Gastrocnemius medialis (tissue), 4 donors: Measurements from ENCODE around the gene NETO1. TPM values are rescaled to one million over a fixed set of nuclear protein-coding genes. Genes with fewer than 3 reads are reported as not detected.
A peak's percentile ranks its signal among the peaks of the same experiment; 100 is the strongest.

Source experiments
- ATAC-seq, 2 donors: fragments of 150-250 bp; one replicate each; pipeline ENCODE4 v1.9.1; 2016
- DNase-seq, 2 donors: peaks; one replicate each; pipeline ENCODE4 v3.0.0-alpha.2; 2019
- H3K27ac ChIP-seq, 4 donors: fragments of 200-600 bp; sonication (generic); 1 replicate in 1 of 4; 2 replicates in 3 of 4; pipeline ENCODE4 v1.5.1; 2016 to 2018; ENCODE audit warnings: mild to moderate bottlenecking in 2 of 4, moderate library complexity in 1 of 4
- H3K27me3 ChIP-seq, 3 donors: fragments of 200-600 bp; sonication (generic) in 2 of 3; 1 replicate in 1 of 3; 2 replicates in 2 of 3; pipeline versions ENCODE4 v1.5.1 to v1.6.0; 2016 to 2019; ENCODE audit warnings: mild to moderate bottlenecking in 1 of 3, moderate library complexity in 1 of 3
- H3K36me3 ChIP-seq, 2 donors: fragments of 200-600 bp; sonication (generic) in 1 of 2; one replicate each; pipeline ENCODE4 v1.5.1; 2017 to 2018
- H3K4me1 ChIP-seq, 2 donors: fragments of 200-600 bp; sonication (generic) in 1 of 2; one replicate each; pipeline ENCODE4 v1.5.1; 2016 to 2017; ENCODE audit warnings: mild to moderate bottlenecking in 2 of 2
- H3K4me3 ChIP-seq, 4 donors: fragments of 200-600 bp; sonication (generic) in 3 of 4; 1 replicate in 1 of 4; 2 replicates in 3 of 4; pipeline ENCODE4 v1.5.1; 2016 to 2019; ENCODE audit warnings: mild to moderate bottlenecking in 2 of 4
- H3K9me3 ChIP-seq, 3 donors: fragments of 200-600 bp; sonication (generic) in 2 of 3; 1 replicate in 1 of 3; 2 replicates in 2 of 3; pipeline ENCODE4 v1.5.1; 2016 to 2019
- CTCF ChIP-seq, 5 experiments: fragments of 450-650 bp in 3 of 5; fragments of 200-600 bp in 2 of 5; sonication (generic) in 2 of 5; IDR thresholded peaks in 4 of 5; conservative IDR thresholded peaks in 1 of 5; 1 replicate in 4 of 5; 2 replicates in 1 of 5; pipeline ENCODE4 v1.5.1; 2016 to 2019; ENCODE audit warnings: antibody characterized with exemption in 5 of 5, mild to moderate bottlenecking in 3 of 5, moderate library complexity in 3 of 5
- POLR2A ChIP-seq, 2 donors: fragments of 450-650 bp; IDR thresholded peaks; one replicate each; pipeline ENCODE4 v1.6.1; 2017; ENCODE audit warnings: antibody characterized with exemption in 2 of 2, mild to moderate bottlenecking in 2 of 2, moderate library complexity in 2 of 2
- in situ Hi-C, 4 donors: fragments of 200-750 bp; cut with MboI; loops; one replicate each; pipeline versions ENCODE4 v1.15.0 to v1.8.0; 2017; ENCODE audit warnings: low sequenced_read_pairs in 4 of 4
- intact Hi-C: fragments of 100-400 bp; cut with DNase I; formaldehyde crosslinking; loops from one replicate; pipeline ENCODE4 v1.15.1; 2023; ENCODE audit warnings: low total_unique reads
- total RNA-seq, 4 donors: library from RNA; depleted of rRNA; stranded (reverse); fragments of >200 nt; gene quantifications; one replicate each; pipeline versions ENCODE4 v1.1.0 to v1.2.3, GENCODE V29; 2016

NETO1 gene
- total RNA-seq, 4 donors from 2014 or later = not detected

GRCh38 chr18:72871091-72871490, 3.3 kb upstream of the NETO1 start:
- H3K36me3 ChIP-seq = no peaks in the 10 kb centered on the region
- no peak overlapping the region for H3K4me3 ChIP-seq
- ATAC-seq = no peak
- no peak for TF ChIP-seq POLR2A (IDR thresholded peaks at IDR 0.05)
- TF ChIP-seq CTCF (IDR thresholded peaks at IDR 0.05 in 4 of 5, conservative IDR thresholded peaks at IDR 0.05 in 1 of 5) = no peak
- in situ Hi-C loops (no loop called here), intact Hi-C loops (no loop called here)
- no peaks in the 10 kb centered on the region for H3K4me1 ChIP-seq
- DNase-seq = no peak
- no peaks in the 10 kb centered on the region for H3K9me3 ChIP-seq
- no peak overlapping the region for H3K27ac ChIP-seq
- peaks cover 3 to 27% (median 19%) of the 10 kb centered on the region in 3 donors for H3K27me3 ChIP-seq

GRCh38 chr18:72869226-72870185, 1.7 kb upstream of the NETO1 start:
- intact Hi-C loops = no loop called here
- H3K4me1 ChIP-seq = no peaks in the 10 kb centered on the region
- in situ Hi-C loops = no loop called here
- TF ChIP-seq POLR2A (IDR thresholded peaks at IDR 0.05) (no peak), CTCF (IDR thresholded peaks at IDR 0.05 in 4 of 5, conservative IDR thresholded peaks at IDR 0.05 in 1 of 5) (no peak)
- no peak for ATAC-seq
- peaks cover 7 to 34% (median 21%) of the 10 kb centered on the region in 3 donors for H3K27me3 ChIP-seq
- H3K27ac ChIP-seq = no peak overlapping the region
- no peak for DNase-seq
- no peaks in the 10 kb centered on the region for H3K36me3 ChIP-seq
- no peak overlapping the region for H3K4me3 ChIP-seq
- no peaks in the 10 kb centered on the region for H3K9me3 ChIP-seq

GRCh38 chr18:72868585-72869225, 918 bp upstream of the NETO1 start:
- ATAC-seq = no peak
- peak overlapping the region in 1 of 4 donors; percentile 13 for H3K4me3 ChIP-seq
- in situ Hi-C loops = no loop called here
- no peak for DNase-seq
- no peaks in the 10 kb centered on the region for H3K36me3 ChIP-seq
- TF ChIP-seq POLR2A (IDR thresholded peaks at IDR 0.05) = no peak
- no peak for TF ChIP-seq CTCF (IDR thresholded peaks at IDR 0.05 in 4 of 5, conservative IDR thresholded peaks at IDR 0.05 in 1 of 5)
- no peaks in the 10 kb centered on the region for H3K4me1 ChIP-seq
- intact Hi-C loops = no loop called here
- H3K9me3 ChIP-seq = no peaks in the 10 kb centered on the region
- peaks cover 7 to 34% (median 21%) of the 10 kb centered on the region in 3 donors for H3K27me3 ChIP-seq
- H3K27ac ChIP-seq = no peak overlapping the region

- ATAC-seq (no peak), DNase-seq (no peak)
- Histone ChIP-seq H3K9me3 (no peaks in the 10 kb centered on the region), H3K27ac (no peak overlapping the region), H3K4me3 (no peak overlapping the region), H3K36me3 (no peaks in the 10 kb centered on the region), H3K27me3 (peaks cover 7 to 34% (median 21%) of the 10 kb centered on the region in 3 donors), H3K4me1 (no peaks in the 10 kb centered on the region)
- no peak for TF ChIP-seq CTCF (IDR thresholded peaks at IDR 0.05 in 4 of 5, conservative IDR thresholded peaks at IDR 0.05 in 1 of 5)
- TF ChIP-seq POLR2A (IDR thresholded peaks at IDR 0.05) = no peak
- in situ Hi-C loops = no loop called here
- intact Hi-C loops = no loop called here
Observed at GRCh38 chr18:72866901-72867745, 664 bp downstream of the NETO1 start.
